ENCODE results near the gene SBK1. TPM values are rescaled to one million over a fixed set of nuclear protein-coding genes. Genes with fewer than 3 reads are reported as not detected.
A peak's percentile ranks its signal among the peaks of the same experiment; 100 is the strongest.
"Not testable (repeated sequence)": the region's sequence is repeated elsewhere in the genome, so short reads cannot be mapped to it uniquely, and the experiment has no call there.

The SBK1 gene
- total RNA-seq (1 to 10 TPM in 1 of 5 donors, under 1 TPM in 3, not detected in 1; 0.37 to 2.0 (median 0.74) TPM), polyA plus RNA-seq (under 1 TPM; 0.31 to 0.87 (median 0.63) TPM)
- long read RNA-seq, donor 1 = 0 reads
- long read RNA-seq, donor 2, full-length matches to known transcripts = 2 of 2 reads
- long read RNA-seq, donor 2, partial matches to known transcripts = 0 of 2 reads
- long read RNA-seq, donor 2, other reads (novel, unspliced or antisense) = 0 of 2 reads
- long read RNA-seq, donor 3, full-length matches to known transcripts = 1 of 1 reads
- long read RNA-seq, donor 3, partial matches to known transcripts = 0 of 1 reads
- long read RNA-seq, donor 3, other reads (novel, unspliced or antisense) = 0 of 1 reads
- long read RNA-seq, donor 4 = 0 reads
- long read RNA-seq, donor 5, full-length matches to known transcripts = 3 of 3 reads
- long read RNA-seq, donor 5, partial matches to known transcripts = 0 of 3 reads
- long read RNA-seq, donor 5, other reads (novel, unspliced or antisense) = 0 of 3 reads
- long read RNA-seq, donor 6, full-length matches to known transcripts = 5 of 10 reads
- long read RNA-seq, donor 6, partial matches to known transcripts = 5 of 10 reads
- long read RNA-seq, donor 6, other reads (novel, unspliced or antisense) = 0 of 10 reads
- long read RNA-seq, donor 7, full-length matches to known transcripts = 1 of 1 reads
- long read RNA-seq, donor 7, partial matches to known transcripts = 0 of 1 reads
- long read RNA-seq, donor 7, other reads (novel, unspliced or antisense) = 0 of 1 reads
- long read RNA-seq, donor 8 = 0 reads
- long read RNA-seq, donor 9 = 0 reads
- long read RNA-seq, donor 10 = 0 reads

- 1 to 4% (median 3%) methylated on average over 18 to 87 of the region's 88 CpGs for WGBS, 5 donors
- peak within 1 kb of the TSS; percentile 59 to 78 (median 69) for H3K27ac ChIP-seq
- intact Hi-C loops (cut with DNase I; ENCODE audit: low total_unique reads) = no loop called here
- DNase-seq = peak; percentile 87 to 94
- H3K36me3 ChIP-seq = no peaks in the 10 kb centered on the region
- H3K27me3 ChIP-seq = peaks cover 0 to 22% (median 16%) of the 10 kb centered on the region in 3 donors
- peaks cover 10 to 25% (median 20%) of the 10 kb centered on the region in 4 donors for H3K4me1 ChIP-seq
- no peak for TF ChIP-seq POLR2A (IDR thresholded peaks at IDR 0.05)
- TF ChIP-seq EP300 (IDR thresholded peaks at IDR 0.05) = no peak
- TF ChIP-seq, protein P1, sequence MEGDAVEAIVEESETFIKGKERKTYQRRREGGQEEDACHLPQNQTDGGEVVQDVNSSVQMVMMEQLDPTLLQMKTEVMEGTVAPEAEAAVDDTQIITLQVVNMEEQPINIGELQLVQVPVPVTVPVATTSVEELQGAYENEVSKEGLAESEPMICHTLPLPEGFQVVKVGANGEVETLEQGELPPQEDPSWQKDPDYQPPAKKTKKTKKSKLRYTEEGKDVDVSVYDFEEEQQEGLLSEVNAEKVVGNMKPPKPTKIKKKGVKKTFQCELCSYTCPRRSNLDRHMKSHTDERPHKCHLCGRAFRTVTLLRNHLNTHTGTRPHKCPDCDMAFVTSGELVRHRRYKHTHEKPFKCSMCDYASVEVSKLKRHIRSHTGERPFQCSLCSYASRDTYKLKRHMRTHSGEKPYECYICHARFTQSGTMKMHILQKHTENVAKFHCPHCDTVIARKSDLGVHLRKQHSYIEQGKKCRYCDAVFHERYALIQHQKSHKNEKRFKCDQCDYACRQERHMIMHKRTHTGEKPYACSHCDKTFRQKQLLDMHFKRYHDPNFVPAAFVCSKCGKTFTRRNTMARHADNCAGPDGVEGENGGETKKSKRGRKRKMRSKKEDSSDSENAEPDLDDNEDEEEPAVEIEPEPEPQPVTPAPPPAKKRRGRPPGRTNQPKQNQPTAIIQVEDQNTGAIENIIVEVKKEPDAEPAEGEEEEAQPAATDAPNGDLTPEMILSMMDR (IDR thresholded peaks at IDR 0.05) = no peak
- TF ChIP-seq POLR2AphosphoS5 (IDR thresholded peaks at IDR 0.05) = no peak
- no peaks in the 10 kb centered on the region for H3K9me3 ChIP-seq
- peak within 1 kb of the TSS; percentile 60 to 70 (median 64) for H3K4me3 ChIP-seq
Measured at GRCh38 chr16:28291651-28292626, at the start of gene SBK1. Gene SBK1, plus strand, starts transcription at chr16:28292525. Its CDS starts 24,867 bp downstream, at chr16:28317392.

DNA sequence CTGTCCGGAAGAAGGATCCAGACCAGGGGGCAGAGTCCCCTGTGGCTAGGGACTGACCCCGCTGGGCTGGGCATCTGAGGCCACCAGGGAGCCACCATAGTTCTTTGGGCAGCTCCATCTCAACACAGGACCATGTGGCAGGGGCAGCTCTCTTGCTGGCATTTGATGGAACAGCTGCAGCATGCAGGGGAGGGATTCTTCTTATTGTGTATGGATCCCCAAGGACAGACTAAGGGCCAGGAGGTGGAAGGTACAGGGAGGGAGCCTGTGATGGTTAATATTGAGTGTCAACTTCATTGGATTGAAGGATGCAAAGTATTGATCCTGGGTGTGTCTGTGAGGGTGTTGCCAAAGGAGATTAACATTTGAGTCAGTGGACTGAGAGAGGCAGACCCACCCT lies 42.8 kb upstream of the SBK1 start:
- H3K27ac ChIP-seq; H3K4me3 ChIP-seq; H3K36me3 ChIP-seq; H3K4me1 ChIP-seq; H3K27me3 ChIP-seq; DNase-seq; intact Hi-C loops (cut with DNase I; ENCODE audit: low total_unique reads): not testable (repeated sequence)
- WGBS, 5 donors = 61 to 79% (median 66%) methylated on average over 2 of the region's 2 CpGs
- peaks cover 0 to 12% (median 0%) of the 10 kb centered on the region in 4 donors for H3K9me3 ChIP-seq

DNA sequence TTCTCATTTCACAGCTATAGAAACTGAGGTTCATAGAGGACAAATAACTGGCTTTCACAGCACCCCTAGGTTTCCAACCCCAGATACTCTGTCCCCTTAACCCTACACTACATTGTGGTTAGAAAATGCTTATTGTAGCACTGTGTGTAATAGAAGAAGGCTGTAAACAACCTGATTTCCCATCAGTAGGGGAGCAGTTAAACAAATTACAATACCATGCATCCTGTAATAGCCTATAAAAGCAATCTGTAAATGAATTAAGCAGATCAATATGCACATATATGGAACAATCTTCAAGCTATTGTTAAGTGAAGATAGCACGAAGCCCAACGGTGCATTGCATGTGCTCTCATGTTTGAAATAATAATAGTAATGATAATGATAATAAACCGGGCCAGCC lies 41.3 kb upstream of the SBK1 start:
- no peaks in the 10 kb centered on the region for H3K36me3 ChIP-seq
- H3K9me3 ChIP-seq = peaks cover 0 to 12% (median 0%) of the 10 kb centered on the region in 4 donors
- WGBS, 5 donors = 38 to 57% (median 47%) methylated on average over 3 of the region's 3 CpGs
- no peak overlapping the region for H3K4me3 ChIP-seq
- DNase-seq = no peak
- H3K27ac ChIP-seq = no peak overlapping the region
- H3K4me1 ChIP-seq = no peaks in the 10 kb centered on the region
- no peak for TF ChIP-seq POLR2AphosphoS5 (IDR thresholded peaks at IDR 0.05)
- TF ChIP-seq, protein P1 (IDR thresholded peaks at IDR 0.05) = no peak
- TF ChIP-seq POLR2A (IDR thresholded peaks at IDR 0.05) = no peak
- no peak for TF ChIP-seq EP300 (IDR thresholded peaks at IDR 0.05)
- no peaks in the 10 kb centered on the region for H3K27me3 ChIP-seq
- intact Hi-C loops (cut with DNase I; ENCODE audit: low total_unique reads) = no loop called here

- DNase-seq = no peak
- no peaks in the 10 kb centered on the region for H3K36me3 ChIP-seq
- H3K27ac ChIP-seq = no peak overlapping the region
- 84 to 93% (median 90%) methylated on average over 4 to 6 of the region's 6 CpGs for WGBS, 5 donors
- peaks cover 0 to 12% (median 0%) of the 10 kb centered on the region in 4 donors for H3K9me3 ChIP-seq
- peaks cover 8 to 13% (median 9%) of the 10 kb centered on the region in 4 donors for H3K4me1 ChIP-seq
- H3K4me3 ChIP-seq = no peak overlapping the region
- TF ChIP-seq, protein P1 (IDR thresholded peaks at IDR 0.05) = no peak
- no peak for TF ChIP-seq EP300 (IDR thresholded peaks at IDR 0.05)
- no peak for TF ChIP-seq POLR2A (IDR thresholded peaks at IDR 0.05)
- no peak for TF ChIP-seq POLR2AphosphoS5 (IDR thresholded peaks at IDR 0.05)
- intact Hi-C loops (cut with DNase I; ENCODE audit: low total_unique reads) = no loop called here
- peaks cover 0 to 16% (median 11%) of the 10 kb centered on the region in 3 donors for H3K27me3 ChIP-seq
Measured at GRCh38 chr16:28254158-28254557, 38.2 kb upstream of the SBK1 start.

Measured in stomach (tissue), 19 donors.